ENCODE measurements around the gene SPATS1.

The SPATS1 gene

DNA sequence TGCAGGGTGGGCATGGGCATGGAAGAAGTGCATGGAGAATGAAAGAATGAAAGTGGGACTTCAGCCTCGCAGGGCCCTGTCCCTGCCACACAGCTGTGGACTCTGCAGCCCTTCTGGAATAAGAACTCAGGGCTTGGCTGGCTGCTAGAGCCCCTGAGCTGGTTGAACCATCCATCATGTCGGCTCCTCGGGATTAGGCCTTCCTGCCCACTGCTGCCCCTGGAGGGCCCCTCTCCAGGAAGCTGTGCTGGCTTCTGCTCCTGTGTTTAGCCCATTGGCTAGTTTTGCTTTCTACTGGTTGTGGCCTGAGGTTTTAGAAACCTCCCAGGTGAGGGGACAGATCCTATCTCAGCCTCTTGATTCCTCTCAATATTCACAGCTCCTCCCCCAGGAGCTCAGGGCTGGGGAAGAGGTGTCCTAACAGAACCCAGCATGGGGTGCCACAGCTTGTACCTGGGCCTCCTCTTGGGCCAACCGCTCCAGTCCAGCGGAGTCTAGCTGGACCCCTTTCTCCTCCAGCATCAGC, 37.2 kb upstream of the SPATS1 start:
- TF ChIP-seq, protein P1, sequence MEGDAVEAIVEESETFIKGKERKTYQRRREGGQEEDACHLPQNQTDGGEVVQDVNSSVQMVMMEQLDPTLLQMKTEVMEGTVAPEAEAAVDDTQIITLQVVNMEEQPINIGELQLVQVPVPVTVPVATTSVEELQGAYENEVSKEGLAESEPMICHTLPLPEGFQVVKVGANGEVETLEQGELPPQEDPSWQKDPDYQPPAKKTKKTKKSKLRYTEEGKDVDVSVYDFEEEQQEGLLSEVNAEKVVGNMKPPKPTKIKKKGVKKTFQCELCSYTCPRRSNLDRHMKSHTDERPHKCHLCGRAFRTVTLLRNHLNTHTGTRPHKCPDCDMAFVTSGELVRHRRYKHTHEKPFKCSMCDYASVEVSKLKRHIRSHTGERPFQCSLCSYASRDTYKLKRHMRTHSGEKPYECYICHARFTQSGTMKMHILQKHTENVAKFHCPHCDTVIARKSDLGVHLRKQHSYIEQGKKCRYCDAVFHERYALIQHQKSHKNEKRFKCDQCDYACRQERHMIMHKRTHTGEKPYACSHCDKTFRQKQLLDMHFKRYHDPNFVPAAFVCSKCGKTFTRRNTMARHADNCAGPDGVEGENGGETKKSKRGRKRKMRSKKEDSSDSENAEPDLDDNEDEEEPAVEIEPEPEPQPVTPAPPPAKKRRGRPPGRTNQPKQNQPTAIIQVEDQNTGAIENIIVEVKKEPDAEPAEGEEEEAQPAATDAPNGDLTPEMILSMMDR (IDR thresholded peaks at IDR 0.05; ENCODE audit: insufficient read depth, low read depth, low read length, missing control alignments) = no peak
- DNase-seq (ENCODE audit: low read depth) = no peak
- H3K4me3 ChIP-seq (ENCODE audit: low read length) = no peak overlapping the region

DNA sequence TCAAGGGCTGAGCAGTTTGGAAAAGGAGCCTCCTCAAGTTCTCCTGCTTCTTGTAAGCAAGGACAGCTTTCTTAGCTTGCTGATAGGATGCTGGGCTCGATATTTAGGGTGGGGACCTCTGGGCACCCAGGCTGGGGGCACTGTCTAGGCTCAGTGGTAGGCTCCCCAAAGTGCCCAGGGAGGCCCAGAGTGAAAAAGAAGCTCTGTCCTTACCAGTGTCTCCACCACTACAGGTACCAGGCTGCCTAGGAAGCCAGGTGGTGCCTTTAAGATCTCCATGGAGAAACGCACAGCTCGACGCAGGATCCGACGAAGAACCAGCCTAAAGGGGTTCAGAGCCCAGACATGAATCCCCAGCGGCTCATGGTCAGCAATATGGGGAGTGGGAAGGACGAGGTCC, 35.7 kb upstream of the SPATS1 start:
- no peak overlapping the region for H3K4me3 ChIP-seq (ENCODE audit: low read length)
- DNase-seq (ENCODE audit: low read depth) = no peak
- TF ChIP-seq, protein P1 (IDR thresholded peaks at IDR 0.05; ENCODE audit: insufficient read depth, low read depth, low read length, missing control alignments) = no peak

DNA sequence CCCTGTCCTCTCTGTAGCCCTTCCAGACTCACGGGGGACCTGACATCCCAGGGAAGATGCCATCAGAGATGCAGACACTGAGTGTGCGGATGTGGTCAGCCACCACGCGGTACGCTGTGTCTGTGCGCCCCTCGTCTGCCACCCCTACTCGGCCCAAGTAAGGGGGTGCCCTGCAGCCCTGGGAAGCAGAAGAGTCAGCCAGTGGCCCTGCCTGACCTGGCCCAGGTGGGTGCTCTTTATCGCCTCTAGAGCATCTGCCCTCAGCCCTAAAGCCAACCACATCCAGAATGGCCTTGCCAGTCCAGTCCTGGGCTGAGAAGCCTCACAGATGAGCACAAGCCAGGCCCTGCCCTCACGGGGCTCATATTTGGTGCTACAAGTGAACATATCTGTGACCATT, 35.2 kb upstream of the SPATS1 start:
- H3K4me3 ChIP-seq (ENCODE audit: low read length) = no peak overlapping the region
- TF ChIP-seq, protein P1 (IDR thresholded peaks at IDR 0.05; ENCODE audit: insufficient read depth, low read depth, low read length, missing control alignments) = no peak
- DNase-seq (ENCODE audit: low read depth) = no peak

DNA sequence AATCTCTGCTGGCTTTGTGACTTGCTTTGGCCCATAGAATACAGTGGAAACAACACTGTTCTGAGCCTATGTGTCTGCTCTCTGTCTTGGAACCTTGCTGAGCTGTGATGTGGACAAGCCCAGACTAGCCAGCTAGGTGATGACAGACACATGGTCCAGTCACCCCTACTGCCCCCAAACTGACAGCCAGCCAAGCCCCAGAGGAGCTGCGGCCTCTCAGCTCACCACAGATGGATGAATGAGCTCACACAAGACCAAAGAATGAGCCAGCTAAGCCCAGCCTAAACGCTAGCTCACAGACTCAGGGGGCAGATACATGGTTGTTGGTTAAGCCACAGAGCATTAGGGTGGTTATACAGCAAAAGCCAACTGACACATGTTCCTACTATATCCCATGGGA, 33.4 kb upstream of the SPATS1 start:
- DNase-seq (ENCODE audit: low read depth) = peak; percentile 96
- no peak overlapping the region for H3K4me3 ChIP-seq (ENCODE audit: low read length)

DNA sequence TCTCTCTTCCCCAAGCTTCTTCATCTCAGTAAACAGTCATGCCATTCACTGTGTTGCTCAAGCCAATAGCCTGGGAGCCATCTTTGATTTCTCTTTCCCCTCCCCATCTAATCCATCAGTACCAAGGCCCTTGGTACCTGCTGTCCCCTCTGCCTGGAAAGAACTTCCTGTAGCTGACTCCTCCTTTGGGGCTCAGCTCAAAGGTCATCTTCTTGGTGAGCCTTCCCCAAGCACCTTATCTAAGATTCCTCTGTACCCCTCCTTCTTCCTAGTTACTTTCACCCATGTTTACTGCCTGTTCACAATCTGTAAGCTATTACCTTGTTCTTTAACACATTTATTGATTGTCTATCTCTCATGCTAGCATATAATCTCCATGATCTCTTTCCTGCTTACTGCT, 32.8 kb upstream of the SPATS1 start:
- DNase-seq (ENCODE audit: low read depth) = no peak
- no peak overlapping the region for H3K4me3 ChIP-seq (ENCODE audit: low read length)
- TF ChIP-seq, protein P1 (IDR thresholded peaks at IDR 0.05; ENCODE audit: insufficient read depth, low read depth, low read length, missing control alignments) = no peak

More for the DNA sequence above, 33.4 kb upstream of the SPATS1 start:
- TF ChIP-seq, protein P1 (IDR thresholded peaks at IDR 0.05; ENCODE audit: insufficient read depth, low read depth, low read length, missing control alignments) = no peak

DNA sequence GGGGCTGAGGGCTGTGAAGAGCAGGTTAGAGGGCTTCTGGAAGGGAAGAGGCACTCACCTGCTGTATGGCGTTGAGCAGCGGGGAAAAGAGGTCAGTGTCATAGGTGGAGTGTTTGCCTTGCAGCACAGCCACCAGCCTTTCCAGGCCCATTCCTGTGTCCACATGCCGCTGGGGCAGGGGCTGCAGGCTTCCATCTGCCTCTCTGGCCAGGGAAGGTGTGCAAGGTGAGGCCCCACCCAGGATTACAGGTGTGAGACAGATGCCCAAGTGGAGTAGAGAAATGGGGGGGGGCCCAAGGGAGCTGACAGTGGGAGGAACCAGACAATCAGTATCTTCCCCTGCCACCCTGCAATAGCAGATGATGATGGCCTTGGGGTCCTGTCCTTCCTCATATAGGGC, 32.2 kb upstream of the SPATS1 start:
- DNase-seq (ENCODE audit: low read depth) = no peak
- H3K4me3 ChIP-seq (ENCODE audit: low read length) = no peak overlapping the region
- TF ChIP-seq, protein P1 (IDR thresholded peaks at IDR 0.05; ENCODE audit: insufficient read depth, low read depth, low read length, missing control alignments) = no peak

DNA sequence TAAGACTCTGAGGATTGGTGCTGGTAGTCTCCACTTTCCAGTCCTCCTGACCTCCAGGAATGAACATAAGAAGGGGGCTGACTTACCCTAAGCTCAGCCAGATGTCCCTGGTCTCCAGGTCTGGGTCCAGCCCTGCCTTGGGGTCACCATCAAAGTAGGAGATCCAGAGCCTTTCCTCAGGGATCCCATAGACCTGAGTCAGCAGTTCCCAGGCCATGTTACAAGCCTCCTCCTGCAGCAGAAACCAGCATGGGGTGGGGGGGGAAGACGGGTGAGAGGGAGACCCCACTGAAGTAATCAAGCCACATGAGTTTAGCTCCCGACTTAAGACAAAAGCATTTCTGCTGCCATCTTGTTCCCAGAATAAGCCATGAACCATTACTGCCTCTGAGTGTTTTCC, 31.1 kb upstream of the SPATS1 start:
- TF ChIP-seq, protein P1 (IDR thresholded peaks at IDR 0.05; ENCODE audit: insufficient read depth, low read depth, low read length, missing control alignments) = no peak
- no peak overlapping the region for H3K4me3 ChIP-seq (ENCODE audit: low read length)
- DNase-seq (ENCODE audit: low read depth) = no peak
